Left forelimb (tissue), 1 donor: ENCODE data around the gene LRRC51.

Source experiments
- DNase-seq: peaks from one replicate; pipeline ENCODE4 v3.0.0-alpha.2; 2018; ENCODE audit warnings: low spot score

The LRRC51 gene

GRCh38 chr11:72080326-72081183 is at the start of gene LRRC51, which contains the start of gene NUMA1:
LRRC51 (plus strand) TSS chr11:72080850; CDS start chr11:72089084, 8,234 bp downstream.
NUMA1 (minus strand) TSS chr11:72080542; CDS start chr11:72035943, 44,599 bp downstream.
- peak; percentile 99 for DNase-seq

DNA sequence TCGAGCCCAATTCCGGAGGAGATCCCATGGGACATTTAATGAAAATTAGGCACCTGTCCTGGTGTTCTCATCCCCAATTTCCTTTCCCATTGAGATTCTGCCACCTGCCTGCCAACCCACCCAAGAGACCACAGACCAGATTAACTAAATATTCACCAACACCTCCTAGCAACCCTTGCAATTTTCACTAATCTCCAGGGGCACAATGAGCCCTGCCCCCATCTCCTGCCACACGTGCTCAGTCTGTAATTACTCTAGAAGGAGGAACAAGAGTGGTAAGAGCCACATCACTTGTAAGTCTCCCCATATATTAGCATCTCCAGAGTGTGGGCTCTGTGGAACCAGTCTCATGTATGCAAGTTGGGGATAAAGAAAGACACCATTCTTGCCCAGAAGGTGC is 44.0 kb upstream of the LRRC51 start:
- no peak for DNase-seq

GRCh38 chr11:72037554-72038311 is 42.9 kb upstream of the LRRC51 start:
- no peak for DNase-seq

- no peak for DNase-seq
These were observed 42.2 kb upstream of the LRRC51 start for GRCh38 chr11:72038491-72038890.

- no peak for DNase-seq
These were observed 41.4 kb upstream of the LRRC51 start for GRCh38 chr11:72039031-72039855.

DNA sequence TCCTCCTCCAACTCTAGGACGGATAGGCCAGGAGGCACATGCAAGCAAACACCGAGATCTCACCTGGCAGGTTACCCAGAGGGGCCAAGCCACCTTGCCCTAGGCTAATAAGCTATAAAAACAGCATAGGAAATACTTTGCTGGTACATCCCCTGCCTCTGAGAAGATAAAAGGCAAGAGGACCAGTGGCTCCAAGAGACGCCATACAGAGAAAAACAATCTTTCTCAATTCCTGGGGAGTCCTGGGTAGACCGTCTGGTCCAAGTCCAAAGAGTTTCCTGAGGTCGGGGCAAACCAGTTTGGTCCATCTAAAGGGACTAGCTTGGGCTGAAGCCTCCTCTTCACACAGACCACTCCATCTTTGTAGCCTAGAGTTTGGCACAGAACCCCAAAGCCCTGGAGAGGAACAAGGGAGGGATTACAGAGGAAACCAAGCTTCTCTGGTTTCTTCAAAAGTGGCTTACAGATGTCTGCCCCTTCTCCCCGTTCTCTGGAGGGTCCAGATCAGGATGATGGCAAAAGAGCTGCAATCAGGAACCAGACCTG is 40.7 kb upstream of the LRRC51 start:
- DNase-seq: no peak

- peak; percentile 97 for DNase-seq
These were observed 39.9 kb upstream of the LRRC51 start for GRCh38 chr11:72040491-72041363.

- DNase-seq: peak; percentile 90
These were observed 39.1 kb upstream of the LRRC51 start for GRCh38 chr11:72041364-72042063.

DNA sequence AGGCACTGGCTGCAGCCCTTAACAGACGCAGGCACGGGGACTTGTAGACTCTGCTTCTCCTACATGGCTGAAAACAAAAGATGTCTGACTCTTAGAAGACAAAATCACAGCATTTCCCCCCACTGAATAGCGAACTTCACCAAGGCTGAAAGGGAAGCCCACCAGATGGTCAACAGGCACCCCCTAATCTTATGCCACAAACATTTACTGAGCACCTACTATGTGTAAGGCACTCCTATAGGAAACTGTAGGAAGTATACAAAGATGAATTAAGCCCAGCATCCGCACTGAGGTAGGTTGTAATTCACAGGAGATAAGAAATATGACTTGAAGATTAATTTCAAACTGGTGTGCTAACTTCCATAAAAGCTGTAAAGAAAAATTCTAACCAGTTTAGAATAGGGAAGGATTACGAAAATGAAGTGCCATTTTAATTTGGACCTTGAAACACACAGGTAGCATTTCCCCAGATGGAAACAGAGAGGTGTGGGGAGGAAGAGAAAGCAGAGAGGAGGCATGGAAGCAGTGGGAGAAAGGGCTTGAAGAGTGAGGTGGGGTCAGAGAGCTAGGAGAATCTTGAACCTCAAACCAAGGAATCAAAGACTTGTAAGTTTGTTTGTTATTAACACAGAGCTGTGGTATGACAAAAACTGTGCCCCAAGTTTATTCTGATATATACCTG is 38.4 kb upstream of the LRRC51 start:
- DNase-seq: no peak

GRCh38 chr11:72045849-72046248 is 34.8 kb upstream of the LRRC51 start:
- no peak for DNase-seq

GRCh38 chr11:72048766-72049460 is 31.7 kb upstream of the LRRC51 start:
- no peak for DNase-seq

- no peak for DNase-seq
These were observed 22.1 kb upstream of the LRRC51 start for GRCh38 chr11:72058416-72059034.

DNA sequence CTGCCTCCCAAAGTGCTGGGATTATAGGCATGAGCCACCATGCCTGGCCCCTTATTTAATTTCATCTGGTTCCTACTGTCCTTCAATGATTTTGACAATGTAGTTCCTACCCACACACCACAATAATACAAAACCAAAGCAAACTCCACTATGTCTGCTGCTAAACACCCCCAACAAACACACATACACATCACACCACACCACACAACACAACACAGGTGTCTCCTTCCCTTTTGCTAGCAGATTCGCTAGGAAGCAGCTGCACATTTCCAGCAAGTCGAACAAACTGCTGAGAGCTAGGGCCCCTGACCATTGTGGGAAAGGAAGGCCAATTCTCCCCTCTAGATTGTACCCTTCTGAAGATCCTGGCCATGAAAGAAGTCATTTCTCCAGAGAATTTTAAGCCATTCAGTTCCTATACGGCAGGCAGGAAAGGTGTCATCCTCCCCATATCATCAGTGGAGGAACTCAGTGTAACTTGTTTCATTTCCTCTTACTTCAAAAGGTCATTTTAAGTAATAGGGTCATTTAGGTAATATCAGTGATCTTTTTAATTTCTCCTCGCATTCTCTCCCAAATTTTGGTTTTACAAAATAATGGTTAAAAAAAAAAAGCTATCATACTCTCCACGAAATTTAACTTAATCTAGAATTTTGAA is 18.8 kb upstream of the LRRC51 start:
- DNase-seq: no peak

GRCh38 chr11:72066855-72067254 is 13.8 kb upstream of the LRRC51 start:
- no peak for DNase-seq

DNA sequence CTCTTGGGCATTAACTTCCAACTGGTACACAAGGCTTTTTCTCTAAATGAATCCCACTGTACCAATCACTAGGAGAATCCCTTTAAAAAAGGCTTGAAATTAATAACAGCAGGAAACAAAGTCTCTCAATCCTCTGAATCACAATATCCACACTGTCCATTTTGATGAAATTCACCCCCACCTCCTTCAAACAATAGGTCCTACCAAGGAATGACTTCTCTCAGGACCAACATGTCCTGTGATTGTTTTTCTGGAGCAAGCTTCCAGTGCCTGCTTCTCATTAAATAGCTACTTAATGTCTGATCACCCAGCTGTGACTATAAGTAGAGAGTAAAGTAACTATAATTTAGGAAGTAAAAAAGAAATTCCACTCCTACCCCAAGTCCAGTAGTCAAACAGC is 13.4 kb upstream of the LRRC51 start:
- DNase-seq: no peak

GRCh38 chr11:72067676-72068075 is 13.0 kb upstream of the LRRC51 start:
- DNase-seq: no peak

DNA sequence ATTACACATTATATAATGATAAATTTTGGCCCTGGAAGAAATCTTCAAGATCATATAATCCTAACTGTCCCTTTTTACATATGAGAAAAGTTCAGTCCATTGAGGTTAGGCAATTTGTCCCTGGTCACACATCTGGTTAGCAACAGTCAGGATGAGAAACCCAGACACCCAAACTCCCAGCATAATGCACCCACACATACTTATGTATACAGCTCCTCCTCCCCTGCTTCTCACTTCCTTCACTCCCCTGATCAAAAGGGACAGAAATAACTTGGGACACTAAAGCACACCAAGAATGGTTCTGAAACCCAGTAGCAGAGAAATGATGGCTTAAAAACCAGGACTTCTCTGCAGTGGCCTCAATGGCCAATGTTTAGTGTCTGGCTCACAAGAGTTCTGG is 11.4 kb upstream of the LRRC51 start:
- DNase-seq: no peak

- no peak for DNase-seq
These were observed 10.8 kb upstream of the LRRC51 start for GRCh38 chr11:72069787-72070251.
